HK-2 (cell line): ENCODE measurements around the gene KDM7A.
"Not testable (repeated sequence)": the region's sequence is repeated elsewhere in the genome, so short reads cannot be mapped to it uniquely, and the experiment has no call there.

Source experiments
- DNase-seq: peaks from one replicate; pipeline ENCODE4 v3.0.0-alpha.2; 2018; ENCODE audit not compliant: unreplicated experiment

KDM7A gene

GRCh38 chr7:140156460-140157080 lies 20.2 kb downstream of the KDM7A start:
- DNase-seq: no peak

GRCh38 chr7:140155428-140155827 lies 21.4 kb downstream of the KDM7A start:
- DNase-seq: no peak

GRCh38 chr7:140153666-140154161 lies 23.1 kb downstream of the KDM7A start:
- no peak for DNase-seq

- DNase-seq: no peak
Observed at GRCh38 chr7:140146574-140146973, 30.2 kb downstream of the KDM7A start.

GRCh38 chr7:140145709-140146108 lies 31.1 kb downstream of the KDM7A start:
- no peak for DNase-seq

GRCh38 chr7:140144821-140145220 lies 32.0 kb downstream of the KDM7A start:
- DNase-seq: no peak

GRCh38 chr7:140143997-140144396 lies 32.8 kb downstream of the KDM7A start:
- no peak for DNase-seq

GRCh38 chr7:140142031-140142430 lies 34.8 kb downstream of the KDM7A start:
- DNase-seq: no peak

- no peak for DNase-seq
Observed at GRCh38 chr7:140141256-140141655, 35.5 kb downstream of the KDM7A start.

GRCh38 chr7:140137078-140137477 lies 39.7 kb downstream of the KDM7A start:
- DNase-seq: no peak

- no peak for DNase-seq
Observed at GRCh38 chr7:140136073-140136472, 40.7 kb downstream of the KDM7A start.

GRCh38 chr7:140134039-140134438 lies 42.7 kb downstream of the KDM7A start:
- DNase-seq: no peak

GRCh38 chr7:140127360-140128127 lies 49.2 kb downstream of the KDM7A start:
- DNase-seq: no peak

GRCh38 chr7:140126435-140127034 lies 50.2 kb downstream of the KDM7A start:
- DNase-seq: no peak

GRCh38 chr7:140122965-140123364 lies 53.8 kb downstream of the KDM7A start:
- DNase-seq: no peak

GRCh38 chr7:140121326-140121725 lies 55.5 kb downstream of the KDM7A start:
- no peak for DNase-seq

GRCh38 chr7:140114817-140115216 lies 62.0 kb downstream of the KDM7A start:
- DNase-seq: not testable (repeated sequence)

- not testable (repeated sequence) for DNase-seq
Observed at GRCh38 chr7:140108777-140109176, 68.0 kb downstream of the KDM7A start.

GRCh38 chr7:140096459-140096858 lies 80.3 kb downstream of the KDM7A start:
- DNase-seq: no peak

GRCh38 chr7:140093375-140093774 lies 83.4 kb downstream of the KDM7A start:
- no peak for DNase-seq

GRCh38 chr7:140085447-140085846 lies 91.3 kb downstream of the KDM7A start:
- DNase-seq: no peak

GRCh38 chr7:140084972-140085371 lies 91.8 kb downstream of the KDM7A start:
- DNase-seq: no peak

- DNase-seq: no peak
Observed at GRCh38 chr7:140084142-140084655, 92.6 kb downstream of the KDM7A start.
